GM12875 (cell line): ENCODE results near the gene SLC8A1.

Source experiments
- H3K4me3 ChIP-seq: one replicate; pipeline ENCODE4 v1.5.1; 2011; ENCODE audit warnings: low read depth, low read length, control low read depth
- CTCF ChIP-seq: IDR thresholded peaks from 2 replicates; pipeline ENCODE4 v1.5.1; 2011; ENCODE audit warnings: low read depth, mild to moderate bottlenecking, control low read depth, inconsistent platforms, low read length, moderate library complexity, borderline replicate concordance; ENCODE audit not compliant: insufficient read depth

Gene SLC8A1

DNA sequence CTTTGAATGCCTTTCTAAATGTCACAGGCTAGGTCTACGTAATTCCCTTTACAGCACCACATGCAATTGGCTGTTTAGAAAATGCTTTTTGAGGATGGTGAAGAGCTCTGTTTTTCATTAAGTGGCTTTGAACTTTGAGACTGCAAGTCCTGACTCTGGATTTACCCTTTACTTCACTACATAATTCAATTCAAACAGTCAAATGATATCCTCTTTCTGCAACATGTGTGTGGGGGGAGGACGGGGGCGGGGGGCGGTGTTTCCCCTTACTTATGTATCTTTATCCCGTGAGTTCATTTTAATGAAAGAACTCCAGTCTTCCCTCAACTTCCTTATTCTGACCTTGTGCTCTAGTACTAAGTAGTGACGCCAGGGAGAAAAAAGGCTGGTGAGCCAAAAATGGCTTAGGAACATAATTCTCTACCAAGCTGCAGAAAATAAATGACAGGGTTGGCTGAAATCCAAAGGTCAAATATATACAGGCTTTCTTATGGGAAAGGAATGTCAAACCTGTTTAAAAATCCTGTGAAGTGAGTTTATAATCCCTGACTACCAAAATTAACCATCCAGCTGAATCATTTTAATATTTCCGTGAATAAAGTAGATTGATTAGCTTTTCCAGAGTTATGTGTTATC is 119.6 kb downstream of the SLC8A1 start:
- H3K4me3 ChIP-seq: no peak overlapping the region
- TF ChIP-seq CTCF: no peak

- TF ChIP-seq CTCF: no peak
- no peak overlapping the region for H3K4me3 ChIP-seq
Measured at GRCh38 chr2:40330096-40330495, 121.8 kb downstream of the SLC8A1 start.

GRCh38 chr2:40329739-40330030 is 122.2 kb downstream of the SLC8A1 start:
- no peak for TF ChIP-seq CTCF
- H3K4me3 ChIP-seq: no peak overlapping the region

DNA sequence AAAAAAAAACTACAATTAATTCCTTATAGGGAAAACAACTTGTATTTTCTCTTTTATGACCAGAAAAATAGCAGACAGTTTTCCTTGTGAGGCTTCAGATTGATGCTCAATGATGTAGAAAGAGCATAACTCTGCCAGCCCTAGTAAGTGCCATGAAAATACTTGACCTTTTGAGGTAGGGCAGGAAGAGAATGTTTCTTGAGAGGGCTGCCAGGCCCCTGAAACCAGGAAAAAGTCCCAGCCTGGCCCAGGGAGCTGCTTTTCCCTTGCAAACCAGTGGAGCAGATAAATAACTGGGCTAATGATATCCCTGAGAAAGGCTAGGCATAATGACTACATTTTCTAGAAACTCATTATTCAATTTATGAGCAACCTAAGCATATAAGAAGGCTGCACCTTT is 126.8 kb downstream of the SLC8A1 start:
- no peak for TF ChIP-seq CTCF
- H3K4me3 ChIP-seq: no peak overlapping the region

DNA sequence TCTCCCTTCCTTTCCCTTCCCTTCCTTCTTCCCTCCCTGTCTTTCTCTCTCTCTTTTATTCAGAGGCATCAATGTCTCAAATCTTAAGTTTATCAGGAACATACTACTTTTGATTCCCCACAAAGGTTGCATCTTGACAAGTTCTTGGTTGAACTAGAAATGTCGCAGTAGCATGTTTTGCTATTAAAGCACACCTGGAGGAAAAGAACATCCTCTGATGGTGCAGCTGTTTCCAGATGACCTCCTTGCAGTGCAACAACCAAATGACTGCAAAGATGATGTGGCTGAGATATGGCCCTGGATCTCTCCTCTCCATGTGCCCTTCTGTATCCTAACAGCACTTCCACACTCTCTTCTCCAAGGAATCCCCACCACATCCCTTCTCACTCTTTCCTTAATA is 127.2 kb downstream of the SLC8A1 start:
- H3K4me3 ChIP-seq: no peak overlapping the region
- TF ChIP-seq CTCF: no peak

- no peak overlapping the region for H3K4me3 ChIP-seq
- TF ChIP-seq CTCF: no peak
Measured at GRCh38 chr2:40321822-40322221, 130.1 kb downstream of the SLC8A1 start.

DNA sequence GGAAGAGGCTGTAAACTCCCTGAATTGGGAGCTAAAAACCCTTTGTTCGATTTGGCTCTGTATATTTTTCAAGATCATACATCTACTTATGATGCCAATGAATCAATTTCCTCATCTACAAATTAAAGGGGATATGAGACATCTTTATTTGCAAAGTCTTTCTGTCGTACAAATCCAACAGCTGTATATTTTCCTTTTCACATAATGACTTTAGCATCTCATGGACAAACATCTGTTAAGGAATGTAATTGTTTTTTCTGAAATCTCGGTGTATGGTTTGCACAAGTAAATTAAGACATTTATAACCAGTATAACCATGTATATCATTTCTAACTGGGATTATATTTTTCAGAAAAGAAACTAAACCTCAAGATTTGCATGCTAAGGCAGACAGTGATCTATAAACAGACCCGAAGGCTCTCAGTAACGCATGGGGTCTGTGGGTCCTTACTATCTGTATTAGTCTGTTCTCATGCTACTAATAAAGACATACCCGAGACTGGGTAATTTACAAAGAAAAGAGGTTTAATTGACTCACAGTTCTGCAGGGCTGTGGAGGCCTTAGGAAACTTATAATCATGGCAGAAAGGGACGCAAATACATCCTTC is 130.8 kb downstream of the SLC8A1 start:
- no peak for TF ChIP-seq CTCF
- no peak overlapping the region for H3K4me3 ChIP-seq
